Left lobe of liver (tissue), 2 donors: Measurements from ENCODE around the gene PIM2. TPM values are rescaled to one million over a fixed set of nuclear protein-coding genes. Genes with fewer than 3 reads are reported as not detected.
"Not testable (repeated sequence)": the region's sequence is repeated elsewhere in the genome, so short reads cannot be mapped to it uniquely, and the experiment has no call there.

ENCODE experiments used
- ATAC-seq: fragments of 200-7000 bp; cut with Tn5 transposase; one replicate; pipeline ENCODE4 v1.9.1; 2020; ENCODE audit warnings: mild to moderate bottlenecking, moderate library complexity
- DNase-seq: peaks from one replicate; pipeline ENCODE4 v3.0.0-alpha.2; 2020; ENCODE audit warnings: low spot score
- total RNA-seq: library from RNA; stranded (reverse); gene quantifications from one replicate; pipeline ENCODE4 v1.2.1, GENCODE V29; 2021
- donor health status: DM: no; HTN: no; CAD: no; lungs with moderate emphysema.
- donor health status: DM: no; HTN: yes; CAD: no.

PIM2 gene
- total RNA-seq, 1 donor from 2014 or later = 3.8 TPM

DNA sequence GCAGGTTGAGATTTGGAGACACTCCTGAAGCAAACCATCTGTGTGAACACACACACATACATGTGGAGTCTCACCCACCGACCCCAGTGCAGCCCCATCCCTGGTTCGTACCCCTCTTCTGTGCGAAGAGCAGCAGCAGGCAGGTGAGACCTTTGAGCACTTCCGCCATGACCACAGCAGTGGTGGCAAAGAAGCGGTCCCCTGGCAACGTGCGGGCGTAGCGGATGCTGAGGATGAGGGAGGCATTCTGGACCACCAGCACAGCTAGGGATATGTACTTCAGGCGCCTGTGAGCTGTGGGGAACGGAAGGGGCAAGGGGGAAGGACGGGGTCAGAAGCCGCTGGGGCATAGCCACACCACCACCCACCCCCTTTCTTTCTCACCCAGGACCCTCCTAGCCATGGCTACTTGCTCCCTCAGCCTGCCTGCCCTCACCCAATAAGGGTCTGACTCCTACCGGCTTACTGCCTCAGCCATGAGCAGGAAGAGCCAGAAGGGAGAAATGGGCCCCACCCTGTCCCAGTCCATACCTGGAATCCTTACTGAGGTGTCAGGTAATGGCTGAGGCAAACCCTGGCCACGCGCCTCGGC, 9.0 kb downstream of the PIM2 start:
- no peak for DNase-seq
- no peak for ATAC-seq

DNA sequence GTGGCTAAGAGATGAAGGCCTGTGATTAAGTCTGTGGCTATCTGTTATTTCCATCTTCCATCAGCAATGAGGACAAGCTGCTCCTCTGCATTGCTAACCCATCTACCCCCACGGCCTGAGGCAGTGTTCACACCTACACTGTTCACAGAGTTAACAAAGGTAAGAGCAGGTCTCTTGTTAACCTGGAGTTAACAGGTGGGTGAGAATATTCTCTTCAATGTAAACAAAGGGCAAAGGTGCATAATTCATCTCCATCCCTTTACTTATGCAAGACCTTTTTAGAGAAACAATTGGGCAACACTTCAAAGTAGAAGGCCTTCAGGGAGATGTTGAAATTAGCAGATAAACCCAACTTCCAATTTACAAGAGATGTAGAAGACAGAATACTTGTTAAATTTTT, 10.2 kb downstream of the PIM2 start:
- ATAC-seq (no peak), DNase-seq (no peak)

DNA sequence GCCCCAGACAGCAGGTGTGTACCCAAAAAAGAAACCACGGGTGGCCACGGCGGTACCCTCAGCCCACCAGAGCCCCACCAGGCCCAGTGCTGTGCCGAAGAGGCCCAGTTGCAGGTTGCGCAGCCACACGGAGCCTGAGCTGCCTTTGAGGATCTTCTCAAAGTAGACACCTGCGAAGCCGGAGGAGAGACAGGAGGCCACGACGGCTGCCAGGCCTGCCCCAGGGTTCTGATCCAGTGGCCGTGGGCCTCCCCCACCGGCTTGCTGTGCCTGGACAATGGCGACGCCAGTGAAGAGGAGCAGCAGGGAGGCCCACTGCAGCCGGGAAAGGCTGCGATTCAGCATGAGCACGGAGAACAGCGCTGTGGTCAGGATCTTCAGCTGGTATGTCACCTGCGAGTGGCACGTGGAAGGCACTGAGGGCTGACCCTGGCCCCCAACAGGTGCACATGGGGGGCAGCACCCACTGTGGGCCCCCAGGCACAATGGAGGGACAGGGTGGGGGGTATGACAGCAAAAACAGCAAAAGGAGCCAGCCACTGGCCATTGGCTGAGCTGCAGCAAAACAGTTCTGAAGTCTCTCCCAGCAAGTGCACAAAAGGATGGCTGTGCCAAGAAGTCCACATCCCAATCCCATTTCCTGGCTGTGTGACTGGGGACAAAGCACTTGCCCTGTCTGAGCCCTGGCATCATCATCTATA, 13.6 kb downstream of the PIM2 start:
- DNase-seq = no peak
- no peak for ATAC-seq

DNA sequence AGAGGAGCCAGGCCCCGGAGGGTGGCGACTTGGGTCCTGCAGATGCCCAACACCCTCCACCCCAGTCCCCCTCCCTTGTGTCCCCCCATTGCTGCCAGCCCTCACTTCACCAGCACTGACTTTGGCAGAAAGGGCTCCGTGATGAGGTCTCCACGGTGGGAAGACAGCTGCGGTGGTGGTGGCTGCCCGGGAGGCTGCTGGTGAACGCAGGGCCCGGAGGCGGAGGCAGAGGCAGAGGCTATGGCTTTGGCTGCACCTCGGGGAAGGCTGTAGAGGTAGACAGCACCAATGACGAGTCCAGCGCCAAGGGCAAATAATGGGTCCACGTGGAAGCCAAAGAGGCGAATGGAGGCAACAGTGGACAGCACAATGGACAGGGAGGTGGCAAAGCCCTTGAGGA, 14.2 kb downstream of the PIM2 start:
- no peak for DNase-seq
- ATAC-seq = no peak

DNA sequence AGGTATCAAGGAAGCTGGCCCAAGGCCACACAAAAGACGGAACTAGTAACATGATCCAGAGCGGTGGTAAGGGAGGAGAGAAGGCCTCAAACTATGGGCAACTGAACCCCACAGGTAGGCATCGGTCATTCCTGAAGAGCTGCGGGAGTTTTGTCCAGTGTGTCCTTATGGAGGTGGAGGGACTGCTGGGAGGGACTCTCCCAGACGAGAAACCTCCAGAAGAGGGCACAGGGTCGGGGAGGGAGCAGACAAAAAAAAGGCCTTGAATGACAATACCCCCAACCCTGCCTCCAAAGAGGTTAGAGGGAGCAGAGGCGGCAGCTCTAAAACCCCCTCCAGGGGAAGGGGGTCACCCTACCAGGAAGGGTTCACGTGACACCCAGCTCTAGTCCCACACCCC, 14.6 kb downstream of the PIM2 start:
- no peak for DNase-seq

DNA sequence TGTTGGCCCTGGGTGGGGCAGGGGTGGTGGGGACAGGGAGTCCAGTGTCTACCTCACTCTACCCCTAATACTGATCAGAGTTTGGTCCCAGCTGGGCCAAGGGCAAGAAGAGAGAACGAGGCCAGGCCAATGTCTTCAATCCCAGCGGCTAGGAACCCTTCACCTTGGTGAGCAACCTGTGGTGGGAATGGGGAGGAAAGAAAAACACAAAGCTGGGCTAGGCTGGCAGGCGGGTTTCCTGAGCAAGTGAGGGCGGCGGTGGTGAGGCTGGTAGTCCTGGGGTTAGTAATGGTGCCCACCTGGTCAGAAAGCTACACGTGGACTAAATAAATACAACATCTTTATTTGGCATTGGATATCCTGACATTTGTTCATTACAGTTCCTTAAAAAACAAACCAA, 15.5 kb downstream of the PIM2 start:
- DNase-seq (no peak), ATAC-seq (no peak)

More for the DNA sequence above, 14.6 kb downstream of the PIM2 start:
- ATAC-seq = no peak

DNA sequence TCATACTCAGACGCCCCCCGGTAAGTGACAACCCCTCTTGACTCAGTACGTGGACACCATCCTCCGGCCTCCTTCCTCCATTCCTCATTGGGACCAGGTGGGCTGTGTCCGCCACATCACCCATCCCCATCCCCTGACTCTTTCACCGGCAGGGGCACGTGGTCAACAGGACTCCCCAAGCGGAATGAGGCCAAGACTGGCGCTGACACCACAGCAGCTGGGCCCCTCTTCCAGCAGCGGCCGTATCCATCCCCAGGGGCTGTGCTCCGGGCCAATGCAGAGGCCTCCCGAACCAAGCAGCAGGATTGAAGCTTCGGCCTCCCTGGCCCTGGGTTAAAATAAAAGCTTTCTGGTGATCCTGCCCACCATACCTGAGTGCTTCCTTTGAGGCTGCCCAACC, 16.0 kb downstream of the PIM2 start:
- DNase-seq (no peak), ATAC-seq (no peak)

DNA sequence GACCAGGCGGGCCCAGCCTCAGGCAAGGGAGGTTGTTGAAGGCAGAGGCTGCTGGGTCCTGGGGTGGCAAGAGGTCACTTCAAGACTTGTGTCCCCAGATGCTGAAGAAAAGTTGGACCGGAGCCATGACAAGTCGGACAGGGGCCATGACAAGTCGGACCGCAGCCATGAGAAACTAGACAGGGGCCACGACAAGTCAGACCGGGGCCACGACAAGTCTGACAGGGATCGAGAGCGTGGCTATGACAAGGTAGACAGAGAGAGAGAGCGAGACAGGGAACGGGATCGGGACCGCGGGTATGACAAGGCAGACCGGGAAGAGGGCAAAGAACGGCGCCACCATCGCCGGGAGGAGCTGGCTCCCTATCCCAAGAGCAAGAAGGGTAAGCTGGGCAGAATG, 16.7 kb downstream of the PIM2 start:
- no peak for ATAC-seq
- DNase-seq = no peak

DNA sequence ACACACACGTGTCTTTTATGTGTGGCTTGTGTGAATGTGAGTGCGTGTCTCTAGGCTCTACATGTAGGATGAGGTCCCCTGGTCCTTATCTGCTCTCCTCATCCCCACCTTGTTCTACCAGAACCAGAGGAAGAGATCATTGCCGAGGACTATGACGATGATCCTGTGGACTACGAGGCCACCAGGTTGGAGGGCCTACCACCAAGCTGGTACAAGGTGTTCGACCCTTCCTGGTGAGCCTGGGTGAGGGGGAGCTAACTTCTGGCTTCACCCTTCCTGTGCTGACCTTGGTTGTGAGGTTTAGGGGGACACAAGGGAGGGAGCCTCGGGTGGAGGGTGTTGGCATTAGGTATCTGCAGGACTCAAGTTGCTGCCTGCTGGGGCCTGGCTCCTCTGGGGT, 17.8 kb downstream of the PIM2 start:
- ATAC-seq (no peak), DNase-seq (no peak)

DNA sequence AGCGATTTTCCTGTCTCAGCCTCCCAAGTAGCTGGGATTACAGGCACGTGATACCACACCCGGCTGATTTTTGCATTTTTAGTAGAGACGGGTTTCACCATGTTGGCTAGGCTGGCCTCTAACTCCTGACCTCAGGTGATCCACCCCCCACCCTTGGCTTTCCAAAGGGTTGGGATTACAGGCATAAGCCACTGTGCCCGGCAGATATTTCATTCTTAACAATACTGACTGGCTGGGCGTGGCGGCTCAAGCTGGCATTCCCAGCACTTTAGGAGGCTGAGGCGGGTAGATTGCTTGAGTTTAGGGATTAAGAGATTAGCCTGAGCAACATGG, 19.8 kb downstream of the PIM2 start:
- ATAC-seq (no peak), DNase-seq (no peak)

DNA sequence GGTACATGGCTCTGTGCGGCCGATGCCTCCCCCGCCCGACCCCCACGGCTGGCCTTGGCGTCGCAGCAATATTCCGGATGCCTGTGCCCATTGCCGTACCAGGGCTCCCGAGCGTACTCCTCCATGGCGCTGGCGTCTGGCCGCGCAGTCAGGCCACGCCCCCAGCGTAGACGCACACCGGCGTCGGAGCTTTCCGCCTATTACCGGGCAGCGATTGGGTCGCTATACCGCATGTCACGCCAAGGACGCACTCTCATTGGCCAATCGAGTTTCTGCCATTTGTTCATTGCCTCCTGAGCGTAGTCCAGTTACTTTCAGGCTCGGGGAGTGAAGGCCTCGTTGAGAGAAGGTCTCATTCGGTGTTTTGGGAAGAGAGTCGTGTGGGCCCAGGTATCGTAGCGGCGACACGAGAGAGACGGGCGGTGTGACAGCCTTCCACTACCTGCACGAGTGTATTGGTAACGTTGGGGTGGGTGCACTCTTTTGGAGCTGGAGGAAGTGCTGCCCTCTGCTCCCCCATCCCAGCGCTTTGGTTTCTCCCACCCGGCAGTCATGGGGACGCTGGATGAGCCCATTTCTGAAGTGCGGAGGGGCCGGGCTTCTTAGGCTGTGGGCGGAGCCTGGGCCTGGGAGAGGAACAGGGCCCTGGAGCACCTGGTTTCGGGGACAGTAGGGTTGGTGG, 21.1 kb downstream of the PIM2 start, which contains the start of the genes PQBP1 and TIMM17B:
PQBP1 (plus strand) TSS at position 306 of the 682 bp plus-strand sequence. CDS start 580 bp downstream, outside the sequence.
TIMM17B (minus strand) TSS at position 144 of the 682 bp plus-strand sequence; CDS start at position 125, 19 bp downstream.
- DNase-seq = peak; percentile 91
- peak; percentile 91 for ATAC-seq

DNA sequence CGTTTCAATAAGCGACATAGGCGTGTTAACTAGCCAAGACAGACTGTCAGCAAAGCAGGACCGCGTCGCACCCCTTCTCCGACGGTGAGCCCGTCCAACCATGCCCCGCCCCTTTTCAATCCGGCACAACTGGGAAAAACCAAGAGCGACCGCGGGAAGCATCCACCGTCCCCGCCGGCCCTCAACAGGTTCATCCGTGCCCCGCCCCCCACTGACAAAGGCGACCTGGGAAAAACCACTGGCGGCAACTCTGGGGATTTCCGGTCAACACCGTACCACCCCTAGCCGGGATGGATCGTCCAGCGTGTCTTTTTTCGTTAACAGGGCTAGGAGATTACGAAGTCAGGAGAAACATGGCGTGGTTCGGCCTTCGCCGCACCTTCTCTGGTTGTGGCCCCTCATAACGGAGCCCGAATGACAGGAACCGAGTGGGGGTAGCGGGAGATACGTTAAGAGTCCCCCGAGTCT, 21.6 kb downstream of the PIM2 start:
- peak; percentile 81 for DNase-seq
- ATAC-seq = peak; percentile 81

DNA sequence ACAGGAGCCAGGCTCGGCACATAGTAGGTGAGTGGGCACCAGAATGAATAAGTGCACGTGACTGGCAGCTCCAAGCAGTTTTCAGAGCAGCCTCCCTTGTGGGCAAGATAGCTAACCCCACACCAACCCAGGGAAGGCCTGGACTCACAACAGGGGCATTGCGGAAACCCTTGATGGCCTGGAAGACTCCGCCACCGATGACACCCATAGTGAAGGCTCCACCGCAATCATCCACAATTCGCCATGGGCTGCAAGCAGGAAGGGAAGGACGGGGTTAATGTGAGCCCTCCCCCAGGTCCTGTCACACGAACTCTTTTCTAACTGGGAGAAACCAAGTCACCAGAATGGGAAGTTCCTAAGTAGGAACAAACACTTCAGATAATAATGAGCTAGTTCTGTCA, 22.2 kb downstream of the PIM2 start:
- no peak for ATAC-seq
- DNase-seq = no peak

DNA sequence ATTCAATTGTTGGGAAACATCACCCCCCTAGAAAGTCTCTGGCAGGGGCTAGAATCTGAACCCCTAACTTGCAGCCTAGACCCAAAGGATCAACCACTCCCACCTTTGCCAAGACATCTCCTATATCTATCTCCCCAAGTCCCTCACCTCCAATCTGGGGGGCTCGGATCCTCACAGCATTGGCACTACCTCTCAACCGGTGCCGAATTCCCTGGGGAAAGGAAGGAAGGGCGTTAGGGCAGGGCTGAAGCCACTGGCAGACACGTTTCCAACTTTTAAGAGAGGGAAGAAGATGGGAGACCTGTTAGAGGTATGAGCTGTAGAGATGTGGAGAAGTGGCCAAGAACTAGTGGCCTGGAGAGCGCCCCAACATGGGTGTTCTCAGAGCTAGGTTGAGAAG, 23.9 kb downstream of the PIM2 start:
- no peak for ATAC-seq
- no peak for DNase-seq

DNA sequence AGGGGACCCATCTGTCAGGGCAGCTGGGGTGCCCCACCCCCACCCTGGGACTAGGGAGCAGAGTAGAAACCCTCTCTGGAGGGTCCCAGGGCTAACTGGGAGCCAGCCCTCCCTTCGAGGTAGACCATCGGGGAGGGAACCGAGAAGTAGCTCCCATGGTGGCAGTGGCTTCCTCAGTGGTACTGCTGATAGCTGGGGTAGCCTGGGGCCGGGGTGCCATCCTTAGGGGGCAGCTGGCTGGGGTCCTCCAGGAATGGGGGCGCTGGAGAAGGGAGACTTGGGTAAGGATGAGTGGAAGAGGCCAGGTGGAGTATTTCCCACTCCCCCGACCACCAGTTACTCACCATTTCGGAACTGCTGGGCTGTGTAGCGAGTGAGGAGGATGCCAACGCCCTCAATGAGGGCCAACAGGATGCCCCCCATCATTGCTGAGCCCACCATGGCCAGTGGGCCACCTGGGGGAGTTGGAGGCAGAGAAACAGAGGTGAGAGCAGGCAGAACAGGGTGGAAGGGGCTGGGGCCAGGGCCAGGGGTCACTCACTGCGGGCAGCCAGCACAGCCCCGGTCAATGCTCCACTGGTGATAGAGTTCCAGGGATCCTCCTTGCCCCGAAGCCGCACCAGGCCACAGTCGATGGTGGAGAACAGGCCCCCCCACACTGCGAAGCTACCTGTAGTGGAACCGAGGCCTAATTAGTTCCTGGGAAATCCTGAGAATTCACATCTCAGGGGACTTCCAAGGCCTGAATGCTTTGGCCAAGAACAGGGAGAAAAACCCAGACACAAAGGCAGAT, 25.1 kb downstream of the PIM2 start:
- DNase-seq (no peak), ATAC-seq (no peak)

DNA sequence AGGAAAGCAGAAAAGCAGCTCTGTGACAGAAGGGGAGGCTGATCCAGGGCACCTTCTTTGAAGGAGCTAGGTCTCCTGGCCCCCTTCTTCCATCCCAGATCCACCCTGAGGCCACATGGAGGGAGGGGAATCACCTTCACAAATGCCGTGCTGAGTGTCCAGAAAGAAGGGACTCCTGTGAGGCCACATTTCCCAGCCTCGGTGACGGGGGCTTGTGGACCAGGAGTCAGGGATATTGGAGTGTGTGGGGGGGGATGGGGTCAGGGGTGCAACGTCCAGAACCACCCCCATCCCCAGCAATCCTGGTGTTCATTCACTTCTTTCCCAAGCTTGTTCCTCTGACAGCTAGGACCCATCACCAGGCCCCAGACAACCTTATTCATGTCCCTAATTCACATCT, 25.9 kb downstream of the PIM2 start:
- ATAC-seq (no peak), DNase-seq (no peak)

DNA sequence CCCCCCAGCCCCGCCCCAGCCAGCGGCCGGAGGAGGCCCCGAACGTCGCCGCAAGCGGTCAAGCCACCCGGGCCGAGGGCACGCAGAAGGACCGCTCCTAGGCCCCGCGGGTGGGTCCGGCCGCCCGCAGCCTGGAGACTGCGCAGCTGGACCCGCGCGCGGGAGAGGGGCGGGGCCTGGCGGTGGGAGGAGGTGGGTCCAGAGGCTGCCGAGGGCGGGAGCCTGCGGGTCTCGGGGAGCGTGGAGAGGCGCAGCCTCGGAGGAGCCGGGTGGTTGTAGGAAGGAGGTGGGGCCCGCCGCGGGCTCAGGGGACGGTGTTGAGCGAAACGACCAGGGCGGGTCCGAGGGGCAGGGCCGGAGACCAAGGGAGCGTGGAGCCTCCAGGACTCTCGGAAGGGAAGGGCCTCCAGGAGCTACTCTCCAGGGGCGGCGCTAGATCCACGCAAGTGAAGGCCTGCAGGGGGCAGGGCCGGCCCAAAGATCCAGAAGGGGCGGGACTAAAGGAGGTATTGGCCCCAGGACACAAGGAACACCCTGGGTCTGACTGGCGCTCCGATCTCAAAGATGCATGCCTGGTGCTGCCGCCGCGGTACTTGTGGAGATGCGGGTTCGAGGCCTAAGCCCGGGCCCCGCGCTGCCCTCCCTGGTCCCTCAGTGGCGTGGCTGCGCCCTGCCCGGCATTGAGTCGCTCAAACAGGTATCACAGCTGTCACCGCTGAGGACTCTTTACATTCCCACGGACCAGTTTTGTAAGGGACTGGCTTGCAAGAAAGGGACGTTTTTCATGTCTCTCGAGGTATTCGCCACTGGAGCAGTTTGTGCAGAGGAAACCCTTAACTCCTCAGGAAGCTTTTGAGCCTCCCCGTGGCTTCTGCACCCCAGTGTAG, 27.2 kb downstream of the PIM2 start:
- ATAC-seq (peak; percentile 94), DNase-seq (peak; percentile 84)

DNA sequence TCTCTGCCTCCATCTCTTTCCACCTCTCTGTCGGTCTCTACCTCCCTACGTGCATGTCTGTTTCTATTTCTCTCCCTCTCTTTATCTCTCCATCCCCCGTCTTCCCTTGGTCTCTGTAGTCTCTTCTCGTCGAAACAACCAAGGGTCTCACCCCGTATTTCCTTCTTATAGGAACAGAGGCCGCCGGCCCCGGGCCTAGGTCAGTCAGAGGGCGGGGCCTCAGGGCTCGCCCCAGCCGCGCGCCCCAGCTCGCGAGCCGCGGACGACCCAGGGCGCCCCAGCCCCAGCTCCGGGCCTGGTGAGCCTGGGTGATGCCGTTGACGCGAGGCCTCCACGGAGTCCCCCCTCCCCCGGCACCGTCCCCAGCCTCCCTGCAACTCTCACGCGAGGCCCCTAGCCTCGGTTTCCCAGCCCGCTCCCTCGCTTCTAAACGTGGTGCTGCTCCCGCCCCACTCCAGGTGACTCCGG, 27.9 kb downstream of the PIM2 start:
- DNase-seq = no peak
- ATAC-seq = peak; percentile 42

DNA sequence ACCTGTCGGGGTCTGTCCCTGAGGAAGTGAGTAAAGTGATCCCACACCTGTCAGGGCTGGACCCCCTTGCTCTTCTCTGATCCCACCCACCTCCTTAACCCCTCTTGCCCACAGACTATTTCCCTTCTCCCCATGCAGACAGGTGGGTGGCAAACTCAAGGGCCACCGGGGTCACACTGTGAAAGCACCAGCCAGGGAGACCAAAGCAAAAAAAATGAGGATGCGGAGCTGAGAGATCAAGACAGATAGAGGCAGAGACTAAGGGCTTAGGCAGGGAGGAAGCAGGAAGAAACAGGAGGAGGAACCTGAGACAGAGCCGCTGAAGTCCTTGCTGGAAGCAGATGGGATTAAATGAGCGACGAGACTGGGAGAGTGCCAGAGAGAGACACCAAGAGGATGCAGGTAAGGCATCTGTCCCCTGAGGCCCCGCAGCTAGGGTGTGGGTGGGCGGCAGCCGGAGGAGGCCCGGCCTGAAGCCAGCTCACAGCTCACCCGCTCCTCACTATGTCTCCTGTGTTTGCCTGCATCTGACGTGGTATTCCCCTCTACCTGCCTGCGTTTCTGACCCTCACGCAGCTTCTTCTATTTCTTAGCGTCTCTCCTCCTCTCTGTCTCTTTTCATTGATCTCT, 28.4 kb downstream of the PIM2 start:
- ATAC-seq = no peak

DNA sequence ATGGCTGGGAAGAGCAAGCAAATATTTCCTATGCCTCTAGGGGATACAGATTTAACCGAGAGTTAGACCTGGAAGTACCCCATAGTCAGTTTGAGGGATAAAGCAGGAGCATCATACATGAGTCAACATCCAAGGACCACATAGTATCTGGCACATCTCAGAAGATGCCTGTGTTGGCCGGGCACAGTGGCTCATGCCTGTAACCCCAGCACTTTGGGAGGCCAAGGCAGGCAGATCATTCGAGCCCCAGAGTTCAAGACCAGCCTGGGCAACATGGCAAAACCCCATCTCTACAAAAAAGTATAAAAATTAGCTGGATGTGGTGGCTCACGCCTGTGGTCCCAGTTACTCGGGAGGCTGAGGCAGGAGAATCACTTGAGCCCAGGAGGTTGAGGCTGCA, 32.2 kb downstream of the PIM2 start:
- not testable (repeated sequence) for ATAC-seq, DNase-seq

More for the DNA sequence above, 28.4 kb downstream of the PIM2 start:
- DNase-seq = no peak
